Lower lobe of right lung (tissue), 2 donors: ENCODE measurements around the gene IL1RL1. TPM values are rescaled to one million over a fixed set of nuclear protein-coding genes. Genes with fewer than 3 reads are reported as not detected.

Experiments used
- ATAC-seq, 2 donors: fragments of 200-7000 bp; cut with Tn5 transposase; one replicate each; pipeline ENCODE4 v1.9.1; 2020 to 2022; ENCODE audit warnings: mild to moderate bottlenecking in 2 of 2, moderate library complexity in 2 of 2
- DNase-seq: peaks from one replicate; pipeline ENCODE4 v3.0.0-alpha.2; 2020
- H3K27ac ChIP-seq: fragments of 200-600 bp; one replicate; pipeline ENCODE4 v1.8.0; 2022
- H3K27me3 ChIP-seq: fragments of 200-600 bp; one replicate; pipeline ENCODE4 v1.8.0; 2022; ENCODE audit warnings: low read depth
- H3K36me3 ChIP-seq: fragments of 200-600 bp; one replicate; pipeline ENCODE4 v1.8.0; 2022; ENCODE audit warnings: mild to moderate bottlenecking
- H3K4me1 ChIP-seq: fragments of 200-600 bp; one replicate; pipeline ENCODE4 v1.8.0; 2022
- H3K4me3 ChIP-seq: fragments of 200-600 bp; one replicate; pipeline ENCODE4 v1.8.0; 2022; ENCODE audit warnings: mild to moderate bottlenecking
- H3K9me3 ChIP-seq: fragments of 200-600 bp; one replicate; pipeline ENCODE4 v1.8.0; 2022
- CTCF ChIP-seq: fragments of 200-600 bp; IDR thresholded peaks from one replicate; pipeline ENCODE4 v1.8.0; 2022; ENCODE audit warnings: antibody characterized with exemption, mild to moderate bottlenecking
- intact Hi-C: fragments of 100-400 bp; cut with DNase I; formaldehyde crosslinking; loops from one replicate; pipeline ENCODE4 v1.11.0; 2022
- total RNA-seq: library from RNA; stranded (reverse); fragmentation: NEBNext Ultra II Directional; extraction: Animal tissue kit (Norgen Biotek cat#: 25700); gene quantifications from one replicate; pipeline ENCODE4 v1.2.1, GENCODE V29; 2021
- donor health status: DM: no; HTN: yes; CAD: no; lungs with severe emphysema.

The IL1RL1 gene
- total RNA-seq, 1 donor from 2014 or later = 69.6 TPM

- H3K4me3 ChIP-seq = no peak overlapping the region
- H3K4me1 ChIP-seq = no peaks in the 10 kb centered on the region
- no peaks in the 10 kb centered on the region for H3K27me3 ChIP-seq
- H3K9me3 ChIP-seq = peaks cover 22% of the 10 kb centered on the region
- DNase-seq = no peak
- intact Hi-C loops = no loop called here
- no peak for TF ChIP-seq CTCF
- no peak for ATAC-seq
- peaks cover 28% of the 10 kb centered on the region for H3K36me3 ChIP-seq
- H3K27ac ChIP-seq = no peak overlapping the region
Measured at GRCh38 chr2:102386867-102387541, 75.6 kb downstream of the IL1RL1 start.

- ATAC-seq (no peak), DNase-seq (no peak)
- no peaks in the 10 kb centered on the region for H3K4me1 ChIP-seq
- no peaks in the 10 kb centered on the region for H3K27me3 ChIP-seq
- intact Hi-C loops = no loop called here
- peaks cover 23% of the 10 kb centered on the region for H3K36me3 ChIP-seq
- no peak overlapping the region for H3K4me3 ChIP-seq
- no peak overlapping the region for H3K27ac ChIP-seq
- no peak for TF ChIP-seq CTCF
- peaks cover 13% of the 10 kb centered on the region for H3K9me3 ChIP-seq
Measured at GRCh38 chr2:102387763-102388546, 76.6 kb downstream of the IL1RL1 start.

GRCh38 chr2:102391565-102391964 lies 80.2 kb downstream of the IL1RL1 start:
- Histone ChIP-seq H3K4me3 (no peak overlapping the region), H3K4me1 (no peaks in the 10 kb centered on the region), H3K9me3 (no peaks in the 10 kb centered on the region), H3K27ac (no peak overlapping the region), H3K36me3 (peaks cover 20% of the 10 kb centered on the region), H3K27me3 (no peaks in the 10 kb centered on the region)
- ATAC-seq = no peak
- DNase-seq = no peak
- TF ChIP-seq CTCF = no peak
- intact Hi-C loops = no loop called here

- Histone ChIP-seq H3K27ac (no peak overlapping the region), H3K27me3 (no peaks in the 10 kb centered on the region), H3K4me3 (no peak overlapping the region), H3K9me3 (no peaks in the 10 kb centered on the region), H3K4me1 (no peaks in the 10 kb centered on the region), H3K36me3 (peaks cover 14% of the 10 kb centered on the region)
- intact Hi-C loops = no loop called here
- no peak for TF ChIP-seq CTCF
- DNase-seq (no peak), ATAC-seq (no peak)
Measured at GRCh38 chr2:102392096-102392495, 80.7 kb downstream of the IL1RL1 start.

GRCh38 chr2:102392942-102393341 lies 81.6 kb downstream of the IL1RL1 start:
- no peaks in the 10 kb centered on the region for H3K9me3 ChIP-seq
- H3K27me3 ChIP-seq = no peaks in the 10 kb centered on the region
- no peak overlapping the region for H3K27ac ChIP-seq
- intact Hi-C loops = no loop called here
- TF ChIP-seq CTCF = no peak
- peaks cover 9% of the 10 kb centered on the region for H3K36me3 ChIP-seq
- H3K4me3 ChIP-seq = no peak overlapping the region
- ATAC-seq = no peak
- no peaks in the 10 kb centered on the region for H3K4me1 ChIP-seq
- DNase-seq = no peak
